ENCODE measurements around the gene FGD4. TPM values are rescaled to one million over a fixed set of nuclear protein-coding genes. Genes with fewer than 3 reads are reported as not detected.

The FGD4 gene
- total and polyA plus RNA-seq, 9 of the 15 experiments (the other 6 are each of a cell fraction or from before 2014, with no cell fraction given) = 0.05 to 0.51 (median 0.27) TPM

DNA sequence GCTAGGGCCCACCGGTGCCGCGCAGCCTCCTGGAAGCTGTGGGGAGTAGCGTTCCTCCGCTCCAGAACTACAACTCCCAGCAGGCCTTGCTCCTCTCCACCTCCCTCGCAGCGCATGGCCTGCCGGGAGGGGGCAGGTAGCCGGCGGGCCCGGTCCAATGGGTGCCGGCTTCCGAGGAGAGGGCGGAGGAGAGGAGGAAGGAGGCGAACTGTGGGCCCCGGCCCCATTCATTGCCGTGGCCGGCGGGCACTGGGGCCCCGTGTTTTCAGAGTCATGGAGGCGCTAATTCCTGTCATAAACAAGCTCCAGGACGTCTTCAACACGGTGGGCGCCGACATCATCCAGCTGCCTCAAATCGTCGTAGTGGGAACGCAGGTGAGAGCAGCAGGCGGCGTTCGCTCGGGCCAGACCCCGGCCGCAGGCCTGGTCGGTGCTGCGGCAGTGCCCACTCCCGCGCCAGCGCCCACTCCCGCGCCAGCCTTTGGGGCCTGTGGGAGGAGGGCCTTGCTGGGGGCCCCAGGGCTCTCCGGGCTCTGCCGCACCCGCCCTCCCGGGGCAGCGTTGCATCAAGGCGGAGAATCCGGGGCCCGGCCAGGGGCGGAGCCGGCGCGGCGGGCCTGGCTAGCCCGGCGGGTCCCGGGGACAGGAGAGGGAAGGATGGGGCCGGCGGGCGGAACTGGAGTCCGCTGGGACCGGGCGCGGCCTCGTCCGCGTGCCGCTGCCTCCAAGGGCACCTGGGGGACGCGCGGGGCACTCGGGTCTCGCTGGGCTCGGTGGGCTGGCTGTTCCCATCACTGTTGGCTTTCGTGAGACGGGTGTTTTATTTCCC lies 279.9 kb downstream of the FGD4 start, which contains the start of gene DNM1L (continued):
- TF ChIP-seq ESRRA (IDR thresholded peaks at IDR 0.05; ENCODE audit: borderline replicate concordance, low read depth) (peak; percentile 69; the same call in 1 of the 2 replicates), ZNF830 (CRISPR knock-in tag; IDR thresholded peaks at IDR 0.05) (no peak), ZBTB11 (CRISPR knock-in tag; IDR thresholded peaks at IDR 0.05) (peak in 1 of 3 experiments; percentile 65; a peak in 2 of 6 replicates), ZNF217 (CRISPR knock-in tag; IDR thresholded peaks at IDR 0.05) (no peak), LCOR (CRISPR knock-in tag; IDR thresholded peaks at IDR 0.05) (0 out of 2 replicates have a peak, but pooled peaks have one; percentile 26), BCOR (IDR thresholded peaks at IDR 0.05) (no peak), LARP7 (IDR thresholded peaks at IDR 0.05) (no peak), CBFA2T2 (conservative IDR thresholded peaks at IDR 0.05) (no peak), ZFP30 (CRISPR knock-in tag; IDR thresholded peaks at IDR 0.05; ENCODE audit: borderline replicate concordance) (no peak), ZBTB17 (CRISPR knock-in tag; IDR thresholded peaks at IDR 0.05) (no peak; the same call in 1 of the 2 replicates), POLR2A (conservative IDR thresholded peaks at IDR 0.05) (peak; percentile 95), ZNF408 (CRISPR knock-in tag; IDR thresholded peaks at IDR 0.05; ENCODE audit: low read depth) (no peak), FOXP1 (CRISPR knock-in tag; IDR thresholded peaks at IDR 0.05) (no peak), BRCA1 (IDR thresholded peaks at IDR 0.05) (no peak), BRCA1 (CRISPR knock-in tag; IDR thresholded peaks at IDR 0.05) (no peak), ZNF311 (CRISPR knock-in tag; IDR thresholded peaks at IDR 0.05) (no peak)
- TF ChIP-seq, protein P1, sequence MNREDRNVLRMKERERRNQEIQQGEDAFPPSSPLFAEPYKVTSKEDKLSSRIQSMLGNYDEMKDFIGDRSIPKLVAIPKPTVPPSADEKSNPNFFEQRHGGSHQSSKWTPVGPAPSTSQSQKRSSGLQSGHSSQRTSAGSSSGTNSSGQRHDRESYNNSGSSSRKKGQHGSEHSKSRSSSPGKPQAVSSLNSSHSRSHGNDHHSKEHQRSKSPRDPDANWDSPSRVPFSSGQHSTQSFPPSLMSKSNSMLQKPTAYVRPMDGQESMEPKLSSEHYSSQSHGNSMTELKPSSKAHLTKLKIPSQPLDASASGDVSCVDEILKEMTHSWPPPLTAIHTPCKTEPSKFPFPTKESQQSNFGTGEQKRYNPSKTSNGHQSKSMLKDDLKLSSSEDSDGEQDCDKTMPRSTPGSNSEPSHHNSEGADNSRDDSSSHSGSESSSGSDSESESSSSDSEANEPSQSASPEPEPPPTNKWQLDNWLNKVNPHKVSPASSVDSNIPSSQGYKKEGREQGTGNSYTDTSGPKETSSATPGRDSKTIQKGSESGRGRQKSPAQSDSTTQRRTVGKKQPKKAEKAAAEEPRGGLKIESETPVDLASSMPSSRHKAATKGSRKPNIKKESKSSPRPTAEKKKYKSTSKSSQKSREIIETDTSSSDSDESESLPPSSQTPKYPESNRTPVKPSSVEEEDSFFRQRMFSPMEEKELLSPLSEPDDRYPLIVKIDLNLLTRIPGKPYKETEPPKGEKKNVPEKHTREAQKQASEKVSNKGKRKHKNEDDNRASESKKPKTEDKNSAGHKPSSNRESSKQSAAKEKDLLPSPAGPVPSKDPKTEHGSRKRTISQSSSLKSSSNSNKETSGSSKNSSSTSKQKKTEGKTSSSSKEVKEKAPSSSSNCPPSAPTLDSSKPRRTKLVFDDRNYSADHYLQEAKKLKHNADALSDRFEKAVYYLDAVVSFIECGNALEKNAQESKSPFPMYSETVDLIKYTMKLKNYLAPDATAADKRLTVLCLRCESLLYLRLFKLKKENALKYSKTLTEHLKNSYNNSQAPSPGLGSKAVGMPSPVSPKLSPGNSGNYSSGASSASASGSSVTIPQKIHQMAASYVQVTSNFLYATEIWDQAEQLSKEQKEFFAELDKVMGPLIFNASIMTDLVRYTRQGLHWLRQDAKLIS (CRISPR knock-in tag; IDR thresholded peaks at IDR 0.05) = no peak
- TF ChIP-seq, protein P2, sequence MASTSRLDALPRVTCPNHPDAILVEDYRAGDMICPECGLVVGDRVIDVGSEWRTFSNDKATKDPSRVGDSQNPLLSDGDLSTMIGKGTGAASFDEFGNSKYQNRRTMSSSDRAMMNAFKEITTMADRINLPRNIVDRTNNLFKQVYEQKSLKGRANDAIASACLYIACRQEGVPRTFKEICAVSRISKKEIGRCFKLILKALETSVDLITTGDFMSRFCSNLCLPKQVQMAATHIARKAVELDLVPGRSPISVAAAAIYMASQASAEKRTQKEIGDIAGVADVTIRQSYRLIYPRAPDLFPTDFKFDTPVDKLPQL (IDR thresholded peaks at IDR 0.05; ENCODE audit: extremely low read depth, insufficient read length) = no peak
- TF ChIP-seq, protein P3, sequence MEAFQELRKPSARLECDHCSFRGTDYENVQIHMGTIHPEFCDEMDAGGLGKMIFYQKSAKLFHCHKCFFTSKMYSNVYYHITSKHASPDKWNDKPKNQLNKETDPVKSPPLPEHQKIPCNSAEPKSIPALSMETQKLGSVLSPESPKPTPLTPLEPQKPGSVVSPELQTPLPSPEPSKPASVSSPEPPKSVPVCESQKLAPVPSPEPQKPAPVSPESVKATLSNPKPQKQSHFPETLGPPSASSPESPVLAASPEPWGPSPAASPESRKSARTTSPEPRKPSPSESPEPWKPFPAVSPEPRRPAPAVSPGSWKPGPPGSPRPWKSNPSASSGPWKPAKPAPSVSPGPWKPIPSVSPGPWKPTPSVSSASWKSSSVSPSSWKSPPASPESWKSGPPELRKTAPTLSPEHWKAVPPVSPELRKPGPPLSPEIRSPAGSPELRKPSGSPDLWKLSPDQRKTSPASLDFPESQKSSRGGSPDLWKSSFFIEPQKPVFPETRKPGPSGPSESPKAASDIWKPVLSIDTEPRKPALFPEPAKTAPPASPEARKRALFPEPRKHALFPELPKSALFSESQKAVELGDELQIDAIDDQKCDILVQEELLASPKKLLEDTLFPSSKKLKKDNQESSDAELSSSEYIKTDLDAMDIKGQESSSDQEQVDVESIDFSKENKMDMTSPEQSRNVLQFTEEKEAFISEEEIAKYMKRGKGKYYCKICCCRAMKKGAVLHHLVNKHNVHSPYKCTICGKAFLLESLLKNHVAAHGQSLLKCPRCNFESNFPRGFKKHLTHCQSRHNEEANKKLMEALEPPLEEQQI (IDR thresholded peaks at IDR 0.05) = no peak

All from K562 (cell line).